Measurements from ENCODE around the gene CPSF7. TPM values are rescaled to one million over a fixed set of nuclear protein-coding genes. Genes with fewer than 3 reads are reported as not detected.

CPSF7 gene
- total RNA-seq (100 to 1,000 TPM; 128 to 140 TPM), polyA plus RNA-seq (32.9 TPM)

DNA sequence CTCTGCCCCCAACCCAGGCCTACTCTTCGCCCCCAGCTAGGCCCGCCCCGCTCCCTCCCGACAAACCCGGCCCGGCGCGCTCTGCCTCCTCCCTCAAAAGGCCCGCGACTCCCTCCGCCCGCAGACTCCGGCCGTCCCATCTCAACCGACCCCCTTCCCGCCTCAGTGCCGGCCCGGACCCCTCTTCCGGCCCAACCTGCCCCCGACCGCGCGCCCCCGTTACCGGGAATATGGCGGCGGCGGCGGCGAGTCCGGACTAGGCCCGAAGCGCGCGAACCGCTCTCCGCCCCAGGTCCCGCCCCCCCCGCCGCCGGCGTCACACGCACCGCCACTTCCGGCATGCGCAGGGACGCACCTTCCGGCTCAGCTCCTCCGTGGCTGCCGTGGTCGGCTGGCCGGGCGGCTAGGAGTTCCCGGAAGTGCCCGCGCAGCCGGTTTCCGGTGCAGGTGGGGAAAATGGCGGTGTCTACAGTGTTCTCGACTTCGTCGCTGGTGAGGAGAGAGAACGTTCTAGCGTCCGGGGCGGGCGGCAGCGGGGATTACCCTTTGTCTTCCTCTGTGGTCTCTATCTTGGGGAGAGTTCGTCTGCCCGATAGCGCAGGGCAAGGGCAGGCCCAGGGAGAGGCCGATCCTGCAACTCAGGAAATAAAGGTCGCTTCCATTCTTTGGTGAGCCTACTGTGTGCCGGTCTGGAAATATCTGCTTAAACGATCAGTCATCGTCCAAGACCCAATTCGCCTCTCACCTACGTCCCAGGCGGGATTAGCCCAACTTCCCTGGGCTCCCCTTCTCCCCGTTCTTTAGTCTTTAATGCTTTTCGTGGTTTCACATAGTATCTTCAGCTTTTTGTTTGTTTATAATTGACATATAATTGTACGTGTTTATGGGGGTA lies at the start of gene CPSF7, which contains the start of gene SDHAF2:
CPSF7 (minus strand) TSS at position 285 of the 892 bp plus-strand sequence. CDS start 740 bp downstream, outside the sequence.
SDHAF2 (plus strand) TSS at position 434 of the 892 bp plus-strand sequence; CDS start at position 457, 23 bp downstream.
- peak; percentile 97 to 98 (median 97) for DNase-seq
- ChIA-PET POLR2A (interaction anchor here (0.6 to 2.9 kb wide), 5 partner anchors 38 to 388 kb away, joined by 6 to 27 read pairs (median 13); partner anchors contain the start of genes CYB561A3, DDB1, TKFC and TMEM138), CTCF (interaction anchor here (0.9 to 3.8 kb wide), 7 partner anchors 16 to 98 kb away, joined by 3 to 29 read pairs (median 4); partner anchors contain the start of genes CYB561A3, DDB1, TKFC and TMEM138)
- Mint-ChIP-seq H3K27me3 (peaks cover 0 to 7% of the 10 kb centered on the region in 2 donors), H3K4me1 (peaks cover 58 to 81% (median 77%) of the 10 kb centered on the region in 3 donors), H3K27ac (peak within 1 kb of the TSS; percentile 97 to 100 (median 99)), H3K4me3 (peak within 1 kb of the TSS; percentile 91 to 100 (median 97)), H3K9me3 (no peaks in the 10 kb centered on the region), H3K36me3 (peaks cover 0 to 69% (median 11%) of the 10 kb centered on the region in 3 donors)
- peak within 1 kb of the TSS; percentile 93 for H3K4me3 ChIP-seq (ENCODE audit: low read length)
- peaks cover 52% of the 10 kb centered on the region for H3K4me1 ChIP-seq (ENCODE audit: insufficient read depth, low read length)
- peaks cover 29% of the 10 kb centered on the region for H3K36me3 ChIP-seq (ENCODE audit: insufficient read depth, low read length)
- no peaks in the 10 kb centered on the region for H3K9me3 ChIP-seq (ENCODE audit: low read length)
- H3K27me3 ChIP-seq (ENCODE audit: insufficient read depth, low read length, poor library complexity, severe bottlenecking) = no peaks in the 10 kb centered on the region
- peak within 1 kb of the TSS; percentile 97 for H3K27ac ChIP-seq (ENCODE audit: low read depth, low read length)

GRCh38 chr11:61477727-61478148 lies 48.0 kb upstream of the CPSF7 start:
- peaks cover 4 to 10% (median 8%) of the 10 kb centered on the region in 3 donors for H3K36me3 Mint-ChIP-seq
- peaks cover 6 to 9% (median 6%) of the 10 kb centered on the region in 3 donors for H3K4me1 Mint-ChIP-seq
- H3K27me3 Mint-ChIP-seq = peaks cover 0 to 9% of the 10 kb centered on the region in 2 donors
- ChIA-PET CTCF (interaction anchor here (0.6 to 4.1 kb wide), 6 partner anchors 9 to 255 kb away, joined by 3 to 21 read pairs (median 6); no protein-coding TSS in a partner anchor), POLR2A (no interaction called here)
- Histone ChIP-seq H3K27ac (ENCODE audit: low read depth, low read length) (no peak overlapping the region), H3K4me1 (ENCODE audit: insufficient read depth, low read length) (peaks cover 8% of the 10 kb centered on the region), H3K27me3 (ENCODE audit: insufficient read depth, low read length, poor library complexity, severe bottlenecking) (no peaks in the 10 kb centered on the region), H3K9me3 (ENCODE audit: low read length) (no peaks in the 10 kb centered on the region), H3K36me3 (ENCODE audit: insufficient read depth, low read length) (no peaks in the 10 kb centered on the region), H3K4me3 (ENCODE audit: low read length) (no peak overlapping the region)
- H3K4me3 Mint-ChIP-seq = peak overlapping the region in 1 of 7 donors; percentile 40
- no peaks in the 10 kb centered on the region for H3K9me3 Mint-ChIP-seq
- peak; percentile 19 to 65 (median 42) for DNase-seq
- no peak overlapping the region for H3K27ac Mint-ChIP-seq

DNA sequence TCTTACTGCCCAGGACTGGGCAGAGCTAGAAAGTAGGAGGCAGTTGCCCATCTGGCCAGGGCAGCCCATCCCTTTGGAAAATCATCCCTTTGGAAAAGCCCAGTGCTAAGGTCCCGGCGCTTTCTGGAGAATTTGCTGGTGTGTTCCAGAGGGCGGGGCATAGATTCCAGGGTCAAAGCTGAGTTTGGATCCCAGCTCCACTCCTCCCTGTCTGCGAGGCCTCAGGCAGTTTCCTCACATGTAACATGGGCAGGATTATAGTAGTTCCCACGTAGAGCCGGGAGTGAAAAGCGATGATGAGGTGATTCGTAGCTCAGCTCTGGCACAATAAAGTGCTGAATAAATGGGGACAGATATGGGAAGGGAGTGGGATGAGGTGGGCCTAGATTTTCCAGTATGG lies 47.4 kb upstream of the CPSF7 start:
- Mint-ChIP-seq H3K4me3 (no peak overlapping the region), H3K27ac (no peak overlapping the region), H3K9me3 (no peaks in the 10 kb centered on the region), H3K27me3 (peaks cover 0 to 9% of the 10 kb centered on the region in 2 donors), H3K36me3 (peaks cover 4 to 15% (median 9%) of the 10 kb centered on the region in 3 donors), H3K4me1 (peaks cover 6 to 9% (median 6%) of the 10 kb centered on the region in 3 donors)
- H3K9me3 ChIP-seq (ENCODE audit: low read length) = no peaks in the 10 kb centered on the region
- ChIA-PET CTCF (interaction anchor here (0.8 to 4.1 kb wide), 6 partner anchors 8 to 162 kb away, joined by 3 to 21 read pairs (median 8); no protein-coding TSS in a partner anchor), POLR2A (no interaction called here)
- H3K27me3 ChIP-seq (ENCODE audit: insufficient read depth, low read length, poor library complexity, severe bottlenecking) = no peaks in the 10 kb centered on the region
- H3K36me3 ChIP-seq (ENCODE audit: insufficient read depth, low read length) = no peaks in the 10 kb centered on the region
- DNase-seq = no peak
- no peak overlapping the region for H3K4me3 ChIP-seq (ENCODE audit: low read length)
- no peak overlapping the region for H3K27ac ChIP-seq (ENCODE audit: low read depth, low read length)
- peaks cover 8% of the 10 kb centered on the region for H3K4me1 ChIP-seq (ENCODE audit: insufficient read depth, low read length)

DNA sequence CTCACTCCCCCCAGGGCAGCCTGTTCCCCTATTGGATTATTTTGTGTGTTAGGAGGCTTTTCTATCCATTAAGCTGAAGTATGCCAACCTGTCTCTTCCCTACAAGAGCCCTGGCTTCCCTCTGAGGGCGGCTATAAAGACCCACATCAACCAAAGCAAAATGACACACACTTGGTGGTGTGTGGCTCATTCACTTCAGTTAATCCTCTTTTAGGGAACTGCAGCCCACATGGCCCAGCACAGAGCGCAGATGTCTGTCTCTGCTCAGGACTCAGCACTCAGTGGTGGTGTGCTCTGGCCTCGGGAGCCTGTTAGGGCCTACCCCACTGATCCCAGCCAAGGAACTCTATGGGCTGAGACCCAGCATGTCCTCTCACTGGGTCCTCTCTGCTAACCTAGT lies 46.6 kb upstream of the CPSF7 start:
- CTCF ChIA-PET = interaction anchor here (0.8 to 4.1 kb wide), 4 partner anchors 10 to 162 kb away, joined by 3 to 21 read pairs (median 10); no protein-coding TSS in a partner anchor
- Mint-ChIP-seq H3K27ac (peak overlapping the region in 1 of 8 donors; percentile 1), H3K4me1 (peaks cover 6 to 9% (median 6%) of the 10 kb centered on the region in 3 donors), H3K9me3 (no peaks in the 10 kb centered on the region), H3K27me3 (peaks cover 0 to 7% of the 10 kb centered on the region in 2 donors), H3K36me3 (peaks cover 4 to 16% (median 9%) of the 10 kb centered on the region in 3 donors), H3K4me3 (no peak overlapping the region)
- no peak for DNase-seq
- Histone ChIP-seq H3K36me3 (ENCODE audit: insufficient read depth, low read length) (no peaks in the 10 kb centered on the region), H3K27ac (ENCODE audit: low read depth, low read length) (no peak overlapping the region), H3K9me3 (ENCODE audit: low read length) (no peaks in the 10 kb centered on the region), H3K27me3 (ENCODE audit: insufficient read depth, low read length, poor library complexity, severe bottlenecking) (no peaks in the 10 kb centered on the region), H3K4me1 (ENCODE audit: insufficient read depth, low read length) (peaks cover 8% of the 10 kb centered on the region), H3K4me3 (ENCODE audit: low read length) (no peak overlapping the region)
- POLR2A ChIA-PET = interaction anchor here (1.0 kb wide), 1 partner anchor 162 kb away, joined by 4 read pairs; no protein-coding TSS in a partner anchor

- POLR2A ChIA-PET = interaction anchor here (1.0 kb wide), 1 partner anchor 163 kb away, joined by 4 read pairs; no protein-coding TSS in a partner anchor
Measured at GRCh38 chr11:61475433-61475832, 45.7 kb upstream of the CPSF7 start.

DNA sequence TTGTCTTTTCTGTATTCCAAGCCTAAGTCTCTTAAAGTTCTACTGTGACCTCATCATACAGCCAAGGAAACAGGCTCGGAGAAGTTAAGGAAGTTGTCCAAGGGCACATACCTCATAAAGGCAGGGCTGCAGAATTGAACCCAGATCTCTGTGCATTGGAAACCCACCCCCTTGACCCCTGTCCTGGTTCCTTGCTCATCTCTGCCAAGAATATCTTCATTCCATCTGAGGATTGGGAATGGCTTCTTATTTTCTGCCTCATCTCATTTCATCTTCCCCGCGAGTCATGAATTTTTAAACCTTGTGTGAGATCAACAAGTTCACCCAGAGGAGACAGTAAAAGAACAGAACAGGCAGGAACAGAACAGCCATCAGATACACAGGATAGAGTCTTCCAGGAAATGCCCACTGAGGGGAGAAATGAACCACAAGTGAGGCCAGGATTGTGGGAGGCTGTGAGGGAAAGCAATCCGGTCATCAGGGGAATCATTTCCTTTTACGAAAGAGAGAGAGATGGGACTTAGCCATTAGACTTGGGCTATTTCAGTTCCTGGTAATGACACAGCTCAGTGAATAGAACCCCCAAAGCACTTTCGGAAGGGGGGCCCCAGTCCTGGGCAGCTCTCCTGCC lies 44.4 kb upstream of the CPSF7 start:
- no peak for DNase-seq
- Mint-ChIP-seq H3K9me3 (no peaks in the 10 kb centered on the region), H3K27ac (peak overlapping the region in 2 of 8 donors; percentile 44 to 50), H3K36me3 (peaks cover 4 to 30% (median 18%) of the 10 kb centered on the region in 3 donors), H3K27me3 (no peaks in the 10 kb centered on the region), H3K4me1 (peaks cover 6 to 7% (median 6%) of the 10 kb centered on the region in 3 donors), H3K4me3 (no peak overlapping the region)
- no peak overlapping the region for H3K4me3 ChIP-seq (ENCODE audit: low read length)
- H3K27ac ChIP-seq (ENCODE audit: low read depth, low read length) = no peak overlapping the region
- no peaks in the 10 kb centered on the region for H3K27me3 ChIP-seq (ENCODE audit: insufficient read depth, low read length, poor library complexity, severe bottlenecking)
- H3K4me1 ChIP-seq (ENCODE audit: insufficient read depth, low read length) = peaks cover 8% of the 10 kb centered on the region
- H3K9me3 ChIP-seq (ENCODE audit: low read length) = no peaks in the 10 kb centered on the region
- ChIA-PET POLR2A (no interaction called here), CTCF (no interaction called here)
- H3K36me3 ChIP-seq (ENCODE audit: insufficient read depth, low read length) = no peaks in the 10 kb centered on the region

More at GRCh38 chr11:61475433-61475832, 45.7 kb upstream of the CPSF7 start:
- no peak overlapping the region for H3K4me3 ChIP-seq (ENCODE audit: low read length)
- H3K4me1 Mint-ChIP-seq = peaks cover 6 to 7% (median 6%) of the 10 kb centered on the region in 3 donors
- H3K9me3 ChIP-seq (ENCODE audit: low read length) = no peaks in the 10 kb centered on the region
- no peaks in the 10 kb centered on the region for H3K9me3 Mint-ChIP-seq
- no peak overlapping the region for H3K27ac ChIP-seq (ENCODE audit: low read depth, low read length)
- CTCF ChIA-PET = interaction anchor here (4.1 kb wide), 1 partner anchor 42 kb away, joined by 21 read pairs; no protein-coding TSS in a partner anchor
- peaks cover 0 to 2% of the 10 kb centered on the region in 2 donors for H3K27me3 Mint-ChIP-seq
- peak overlapping the region in 2 of 8 donors; percentile 19 to 79 for H3K27ac Mint-ChIP-seq
- H3K4me3 Mint-ChIP-seq = no peak overlapping the region
- peaks cover 8% of the 10 kb centered on the region for H3K4me1 ChIP-seq (ENCODE audit: insufficient read depth, low read length)
- DNase-seq = no peak
- peaks cover 4 to 24% (median 15%) of the 10 kb centered on the region in 3 donors for H3K36me3 Mint-ChIP-seq
- H3K27me3 ChIP-seq (ENCODE audit: insufficient read depth, low read length, poor library complexity, severe bottlenecking) = no peaks in the 10 kb centered on the region
- H3K36me3 ChIP-seq (ENCODE audit: insufficient read depth, low read length) = no peaks in the 10 kb centered on the region

- POLR2A ChIA-PET = interaction anchor here (0.5 kb wide), 1 partner anchor 312 kb away, joined by 6 read pairs; no protein-coding TSS in a partner anchor
- Histone ChIP-seq H3K4me3 (ENCODE audit: low read length) (no peak overlapping the region), H3K27me3 (ENCODE audit: insufficient read depth, low read length, poor library complexity, severe bottlenecking) (no peaks in the 10 kb centered on the region), H3K27ac (ENCODE audit: low read depth, low read length) (no peak overlapping the region), H3K9me3 (ENCODE audit: low read length) (no peaks in the 10 kb centered on the region), H3K36me3 (ENCODE audit: insufficient read depth, low read length) (no peaks in the 10 kb centered on the region), H3K4me1 (ENCODE audit: insufficient read depth, low read length) (peaks cover 8% of the 10 kb centered on the region)
- peaks cover 4 to 34% (median 18%) of the 10 kb centered on the region in 3 donors for H3K36me3 Mint-ChIP-seq
- no peak overlapping the region for H3K4me3 Mint-ChIP-seq
- peaks cover 6 to 7% (median 6%) of the 10 kb centered on the region in 3 donors for H3K4me1 Mint-ChIP-seq
- no peaks in the 10 kb centered on the region for H3K27me3 Mint-ChIP-seq
- CTCF ChIA-PET = no interaction called here
- no peaks in the 10 kb centered on the region for H3K9me3 Mint-ChIP-seq
- peak overlapping the region in 3 of 8 donors; percentile 0 to 44 (median 19) for H3K27ac Mint-ChIP-seq
- DNase-seq = no peak
Measured at GRCh38 chr11:61473370-61474012, 43.7 kb upstream of the CPSF7 start.
